ENCODE data around the gene SLCO4A1.

Gene SLCO4A1

DNA sequence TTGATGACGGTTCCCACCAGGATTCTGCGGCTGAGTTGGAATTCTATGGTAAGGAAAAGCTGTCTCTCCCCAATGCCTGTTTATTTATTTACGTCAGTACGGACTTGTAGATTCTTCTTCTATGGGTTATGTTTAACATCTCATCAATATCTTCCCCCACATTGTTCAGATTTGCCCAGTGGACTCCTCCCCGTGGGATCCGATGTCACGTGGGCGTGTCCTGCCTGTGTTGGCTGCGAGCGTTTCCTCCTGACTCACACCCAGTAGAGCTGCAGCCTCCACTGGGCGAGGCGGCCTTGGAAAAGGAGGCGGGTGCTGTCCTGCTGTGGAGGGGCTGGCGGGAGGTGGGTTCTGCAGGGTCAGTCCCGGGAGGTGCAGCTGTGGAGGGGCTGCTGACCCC is 46.8 kb upstream of the SLCO4A1 start:
- Histone ChIP-seq H3K4me1 (ENCODE audit: control insufficient read depth in 1 of 2, insufficient read depth in 1 of 2, low read depth in 1 of 2, low read length in 1 of 2) (peaks cover 23 to 37% of the 10 kb centered on the region in 2 experiments), H3K9me3 (no peaks in the 10 kb centered on the region), H3K4me3 (ENCODE audit: low read depth in 1 of 2, low read length in 1 of 2) (no peak overlapping the region), H3K27ac (peak overlapping the region; percentile 49), H3K27me3 (no peaks in the 10 kb centered on the region), H3K36me3 (peaks cover 66% of the 10 kb centered on the region)
- TF ChIP-seq CTCF (IDR thresholded peaks at IDR 0.05): no peak

GRCh38 chr20:62596486-62596885 is 45.8 kb upstream of the SLCO4A1 start:
- peaks cover 65% of the 10 kb centered on the region for H3K36me3 ChIP-seq
- TF ChIP-seq CTCF (IDR thresholded peaks at IDR 0.05): no peak
- no peak overlapping the region for H3K4me3 ChIP-seq (ENCODE audit: low read depth in 1 of 2, low read length in 1 of 2)
- H3K4me1 ChIP-seq (ENCODE audit: control insufficient read depth in 1 of 2, insufficient read depth in 1 of 2, low read depth in 1 of 2, low read length in 1 of 2): peaks cover 33 to 47% of the 10 kb centered on the region in 2 experiments
- no peaks in the 10 kb centered on the region for H3K9me3 ChIP-seq
- no peaks in the 10 kb centered on the region for H3K27me3 ChIP-seq
- peak overlapping the region; percentile 49 for H3K27ac ChIP-seq

DNA sequence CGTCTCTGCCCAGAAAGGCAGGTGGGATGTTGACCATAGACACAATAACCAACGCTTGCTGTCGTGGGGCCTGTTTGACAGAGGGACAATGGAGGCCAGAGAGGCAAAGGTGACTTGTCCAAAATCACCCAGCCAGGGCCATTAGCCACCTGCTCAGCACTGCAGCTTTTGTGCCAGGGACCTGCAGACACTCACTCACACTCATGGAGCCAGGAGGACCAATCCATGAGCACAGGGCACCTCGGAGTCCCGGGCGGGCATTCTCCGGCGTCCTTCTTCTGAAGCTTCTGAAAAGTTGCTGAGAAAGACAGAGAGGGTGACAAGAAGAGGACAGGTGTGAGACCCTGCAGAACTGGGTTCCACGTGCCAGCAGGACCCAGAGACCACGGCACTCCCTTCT is 45.4 kb upstream of the SLCO4A1 start:
- Histone ChIP-seq H3K4me3 (ENCODE audit: low read depth in 1 of 2, low read length in 1 of 2) (no peak overlapping the region), H3K9me3 (no peaks in the 10 kb centered on the region), H3K27me3 (no peaks in the 10 kb centered on the region), H3K36me3 (peaks cover 60% of the 10 kb centered on the region), H3K4me1 (ENCODE audit: control insufficient read depth in 1 of 2, insufficient read depth in 1 of 2, low read depth in 1 of 2, low read length in 1 of 2) (peaks cover 37 to 52% of the 10 kb centered on the region in 2 experiments), H3K27ac (no peak overlapping the region)
- TF ChIP-seq CTCF (IDR thresholded peaks at IDR 0.05): no peak

- Histone ChIP-seq H3K4me3 (ENCODE audit: low read depth in 1 of 2, low read length in 1 of 2) (no peak overlapping the region), H3K27ac (no peak overlapping the region), H3K27me3 (no peaks in the 10 kb centered on the region), H3K9me3 (no peaks in the 10 kb centered on the region), H3K4me1 (ENCODE audit: control insufficient read depth in 1 of 2, insufficient read depth in 1 of 2, low read depth in 1 of 2, low read length in 1 of 2) (peaks cover 44 to 58% of the 10 kb centered on the region in 2 experiments), H3K36me3 (peaks cover 54% of the 10 kb centered on the region)
- TF ChIP-seq CTCF (IDR thresholded peaks at IDR 0.05): no peak
Measured at GRCh38 chr20:62597416-62598115, 44.7 kb upstream of the SLCO4A1 start.

- no peak for TF ChIP-seq CTCF (IDR thresholded peaks at IDR 0.05)
- H3K36me3 ChIP-seq: peaks cover 42% of the 10 kb centered on the region
- H3K27me3 ChIP-seq: no peaks in the 10 kb centered on the region
- peak overlapping the region; percentile 100 for H3K27ac ChIP-seq
- H3K9me3 ChIP-seq: no peaks in the 10 kb centered on the region
- peaks cover 54 to 70% of the 10 kb centered on the region in 2 experiments for H3K4me1 ChIP-seq (ENCODE audit: control insufficient read depth in 1 of 2, insufficient read depth in 1 of 2, low read depth in 1 of 2, low read length in 1 of 2)
- no peak overlapping the region for H3K4me3 ChIP-seq (ENCODE audit: low read depth in 1 of 2, low read length in 1 of 2)
Measured at GRCh38 chr20:62598761-62599194, 43.5 kb upstream of the SLCO4A1 start.
